ENCODE data around the gene SCNN1B.

The SCNN1B gene

GRCh38 chr16:23409522-23409921 lies 107.4 kb downstream of the SCNN1B start:
- no peak for DNase-seq

DNA sequence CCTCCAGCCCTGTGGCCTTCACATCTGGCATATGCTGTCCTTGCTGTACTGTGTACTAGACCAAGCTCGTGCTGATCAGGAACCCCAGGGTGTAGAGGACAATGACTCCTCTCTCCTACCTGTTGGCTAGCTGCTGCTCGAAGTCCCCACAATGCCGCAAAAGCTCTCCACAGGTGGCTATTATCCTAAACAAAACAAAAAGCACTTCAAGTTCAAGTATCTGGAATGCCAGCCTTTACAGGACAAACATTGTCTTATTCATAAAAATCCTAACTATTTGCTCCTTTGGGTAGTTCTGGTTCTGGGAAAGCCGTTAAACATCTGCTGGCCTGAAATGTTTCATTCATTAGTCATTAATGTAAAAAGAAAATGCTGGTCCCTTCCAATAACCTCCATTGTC lies 108.1 kb downstream of the SCNN1B start:
- DNase-seq = no peak

- no peak for DNase-seq
Observed at GRCh38 chr16:23414731-23415130, 112.6 kb downstream of the SCNN1B start.

- no peak for DNase-seq
Observed at GRCh38 chr16:23416816-23417215, 114.7 kb downstream of the SCNN1B start.

DNA sequence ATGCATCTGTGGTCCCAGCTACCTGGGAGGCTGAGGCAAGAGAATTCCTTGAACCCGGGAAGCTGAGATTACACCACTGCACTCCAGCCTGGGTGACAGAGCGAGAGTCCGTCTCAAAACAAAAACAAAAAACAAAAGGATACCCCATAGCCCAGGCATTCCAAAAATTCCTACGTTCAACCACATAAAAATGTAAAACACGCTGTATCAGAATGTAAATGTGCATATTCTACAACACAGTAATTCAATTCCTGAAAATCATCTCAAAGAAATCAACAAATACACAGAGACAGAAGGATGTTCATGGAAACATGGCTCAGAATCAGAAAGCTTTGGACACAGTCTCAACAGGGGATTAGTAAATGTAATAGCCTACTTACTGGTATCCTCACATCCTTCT lies 117.9 kb downstream of the SCNN1B start:
- DNase-seq = no peak

GRCh38 chr16:23423496-23424049 lies 121.5 kb downstream of the SCNN1B start:
- no peak for DNase-seq

DNA sequence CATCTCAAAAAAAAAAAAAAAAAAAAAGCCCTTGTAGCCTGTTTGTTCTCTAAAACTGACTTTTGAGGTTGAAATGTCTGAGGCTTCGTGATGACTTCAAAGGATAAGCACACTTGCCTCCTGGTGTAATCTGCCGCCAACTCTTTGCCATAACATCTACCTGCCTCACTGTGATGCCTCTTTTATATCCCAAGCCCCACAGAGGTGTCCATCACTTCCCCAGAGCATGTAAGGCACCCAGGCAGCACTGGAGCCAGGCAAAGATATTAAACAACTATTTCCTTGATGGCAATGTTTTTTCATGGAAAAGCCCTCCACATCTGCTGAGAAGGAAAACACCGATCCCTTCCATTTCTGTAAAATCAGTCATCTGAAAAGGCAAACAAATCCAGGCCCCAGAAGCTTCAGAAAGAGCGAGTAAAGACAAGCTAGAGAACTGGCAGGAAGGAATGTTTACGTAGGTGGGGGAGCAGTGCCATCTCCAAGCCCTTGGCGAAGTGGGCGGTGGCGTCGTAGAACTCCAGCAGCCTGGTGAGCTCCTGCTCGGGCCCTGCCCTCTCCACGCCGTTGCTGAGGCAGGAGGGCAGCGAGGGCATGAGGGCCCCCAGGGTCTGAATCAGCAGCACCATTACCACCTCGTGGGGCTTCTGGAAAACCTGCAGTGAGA lies 122.3 kb downstream of the SCNN1B start:
- DNase-seq = no peak

DNA sequence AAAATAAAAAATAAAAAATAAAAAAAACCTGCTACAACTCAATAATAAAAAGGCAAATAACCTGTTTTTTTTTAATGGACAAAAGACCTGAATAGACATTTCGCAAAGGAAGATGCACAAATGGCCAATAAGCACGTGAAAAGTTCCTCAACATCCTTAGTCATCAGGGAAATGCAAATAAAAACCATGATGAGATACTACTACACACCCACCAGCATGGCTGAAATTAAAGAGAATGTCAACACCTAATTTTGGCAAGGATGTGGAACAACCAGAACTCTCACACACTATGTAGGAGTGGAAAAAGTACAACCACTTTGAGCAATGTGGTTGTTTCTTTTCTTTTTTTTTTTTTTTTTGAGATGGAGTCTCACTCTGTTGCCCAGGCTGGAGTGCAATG lies 126.2 kb downstream of the SCNN1B start:
- DNase-seq = no peak
